ENCODE data around the gene DGKZ. TPM values are rescaled to one million over a fixed set of nuclear protein-coding genes. Genes with fewer than 3 reads are reported as not detected.
"Not testable (repeated sequence)": the region's sequence is repeated elsewhere in the genome, so short reads cannot be mapped to it uniquely, and the experiment has no call there.

The DGKZ gene
- total and polyA plus RNA-seq, 3 experiments from 2014 or later = 85.8 to 87.4 (median 87.2) TPM

- H3K27ac Mint-ChIP-seq = peak overlapping the region in 1 of 8 donors; percentile 64
- Histone ChIP-seq H3K36me3 (ENCODE audit: insufficient read depth, low read length) (peaks cover 31% of the 10 kb centered on the region), H3K4me3 (ENCODE audit: low read length) (no peak overlapping the region)
Observed at GRCh38 chr11:46377290-46377689, 30.0 kb downstream of the DGKZ start.

GRCh38 chr11:46377831-46378230, 30.6 kb downstream of the DGKZ start:
- H3K27me3 Mint-ChIP-seq = peaks cover 1 to 5% of the 10 kb centered on the region in 2 donors
- POLR2A ChIA-PET = no interaction called here
- no peak overlapping the region for H3K27ac ChIP-seq (ENCODE audit: low read depth, low read length)
- H3K4me1 ChIP-seq (ENCODE audit: insufficient read depth, low read length) = peaks cover 10% of the 10 kb centered on the region
- CTCF ChIA-PET = interaction anchor here (0.9 to 2.6 kb wide), 6 partner anchors 9 to 31 kb away, joined by 3 to 12 read pairs (median 4); partner anchors contain the start of gene DGKZ
- H3K9me3 ChIP-seq (ENCODE audit: low read length) = no peaks in the 10 kb centered on the region
- H3K4me3 ChIP-seq (ENCODE audit: low read length) = no peak overlapping the region
- DNase-seq = no peak
- H3K36me3 Mint-ChIP-seq = peaks cover 0 to 53% (median 5%) of the 10 kb centered on the region in 3 donors
- H3K36me3 ChIP-seq (ENCODE audit: insufficient read depth, low read length) = peaks cover 28% of the 10 kb centered on the region
- no peaks in the 10 kb centered on the region for H3K9me3 Mint-ChIP-seq
- H3K27ac Mint-ChIP-seq = peak overlapping the region in 1 of 8 donors; percentile 50
- peaks cover 4 to 21% (median 5%) of the 10 kb centered on the region in 3 donors for H3K4me1 Mint-ChIP-seq
- no peak overlapping the region for H3K4me3 Mint-ChIP-seq
- peaks cover 8% of the 10 kb centered on the region for H3K27me3 ChIP-seq (ENCODE audit: insufficient read depth, low read length, poor library complexity, severe bottlenecking)

More at GRCh38 chr11:46377290-46377689, 30.0 kb downstream of the DGKZ start:
- no peak overlapping the region for H3K4me3 Mint-ChIP-seq
- Histone ChIP-seq H3K4me1 (ENCODE audit: insufficient read depth, low read length) (peaks cover 5% of the 10 kb centered on the region), H3K27ac (ENCODE audit: low read depth, low read length) (no peak overlapping the region), H3K27me3 (ENCODE audit: insufficient read depth, low read length, poor library complexity, severe bottlenecking) (peaks cover 3% of the 10 kb centered on the region), H3K9me3 (ENCODE audit: low read length) (no peaks in the 10 kb centered on the region)
- no peak for DNase-seq
- ChIA-PET POLR2A (no interaction called here), CTCF (interaction anchor here (0.9 to 2.6 kb wide), 5 partner anchors 9 to 25 kb away, joined by 3 to 12 read pairs (median 4); no protein-coding TSS in a partner anchor)
- peaks cover 0 to 58% (median 5%) of the 10 kb centered on the region in 3 donors for H3K36me3 Mint-ChIP-seq
- no peaks in the 10 kb centered on the region for H3K9me3 Mint-ChIP-seq
- H3K4me1 Mint-ChIP-seq = peaks cover 4 to 16% (median 5%) of the 10 kb centered on the region in 3 donors
- H3K27me3 Mint-ChIP-seq = peaks cover 1 to 4% of the 10 kb centered on the region in 2 donors

- ChIA-PET POLR2A (no interaction called here), CTCF (interaction anchor here (0.9 to 2.6 kb wide), 6 partner anchors 10 to 31 kb away, joined by 3 to 12 read pairs (median 4); partner anchors contain the start of gene DGKZ)
- peak overlapping the region in 2 of 7 donors; percentile 44 to 67 for H3K4me3 Mint-ChIP-seq
- Histone ChIP-seq H3K36me3 (ENCODE audit: insufficient read depth, low read length) (peaks cover 28% of the 10 kb centered on the region), H3K27ac (ENCODE audit: low read depth, low read length) (no peak overlapping the region), H3K4me3 (ENCODE audit: low read length) (no peak overlapping the region), H3K9me3 (ENCODE audit: low read length) (no peaks in the 10 kb centered on the region), H3K4me1 (ENCODE audit: insufficient read depth, low read length) (peaks cover 12% of the 10 kb centered on the region), H3K27me3 (ENCODE audit: insufficient read depth, low read length, poor library complexity, severe bottlenecking) (peaks cover 11% of the 10 kb centered on the region)
- H3K9me3 Mint-ChIP-seq = no peaks in the 10 kb centered on the region
- peaks cover 3 to 9% of the 10 kb centered on the region in 2 donors for H3K27me3 Mint-ChIP-seq
- peaks cover 0 to 50% (median 5%) of the 10 kb centered on the region in 3 donors for H3K36me3 Mint-ChIP-seq
- DNase-seq = no peak
- H3K4me1 Mint-ChIP-seq = peaks cover 4 to 21% (median 5%) of the 10 kb centered on the region in 3 donors
- peak overlapping the region in 3 of 8 donors; percentile 43 to 93 (median 50) for H3K27ac Mint-ChIP-seq
Observed at GRCh38 chr11:46378296-46378695, 31.0 kb downstream of the DGKZ start.

- no peak for DNase-seq
- H3K27me3 Mint-ChIP-seq = peaks cover 9 to 15% of the 10 kb centered on the region in 2 donors
- ChIA-PET CTCF (interaction anchor here (1.4 to 2.6 kb wide), 5 partner anchors 11 to 32 kb away, joined by 3 to 12 read pairs (median 5); partner anchors contain the start of gene DGKZ), POLR2A (interaction anchor here (1.0 kb wide), 1 partner anchor 10 kb away, joined by 4 read pairs; no protein-coding TSS in a partner anchor)
- Histone ChIP-seq H3K4me1 (ENCODE audit: insufficient read depth, low read length) (peaks cover 12% of the 10 kb centered on the region), H3K27me3 (ENCODE audit: insufficient read depth, low read length, poor library complexity, severe bottlenecking) (peaks cover 12% of the 10 kb centered on the region), H3K27ac (ENCODE audit: low read depth, low read length) (no peak overlapping the region), H3K36me3 (ENCODE audit: insufficient read depth, low read length) (peaks cover 24% of the 10 kb centered on the region), H3K9me3 (ENCODE audit: low read length) (no peaks in the 10 kb centered on the region), H3K4me3 (ENCODE audit: low read length) (no peak overlapping the region)
- no peaks in the 10 kb centered on the region for H3K9me3 Mint-ChIP-seq
- H3K27ac Mint-ChIP-seq = peak overlapping the region in 7 of 8 donors; percentile 43 to 95 (median 68)
- peaks cover 0 to 46% (median 5%) of the 10 kb centered on the region in 3 donors for H3K36me3 Mint-ChIP-seq
- peak overlapping the region in 6 of 7 donors; percentile 20 to 76 (median 54) for H3K4me3 Mint-ChIP-seq
- peaks cover 5 to 24% (median 6%) of the 10 kb centered on the region in 3 donors for H3K4me1 Mint-ChIP-seq
Observed at GRCh38 chr11:46378811-46379481, 31.7 kb downstream of the DGKZ start.

- Mint-ChIP-seq H3K27me3 (peaks cover 11 to 18% of the 10 kb centered on the region in 2 donors), H3K27ac (peak overlapping the region in 7 of 8 donors; percentile 43 to 95 (median 68)), H3K36me3 (peaks cover 0 to 38% (median 5%) of the 10 kb centered on the region in 3 donors), H3K4me3 (peak overlapping the region; percentile 20 to 90 (median 67)), H3K4me1 (peaks cover 5 to 24% (median 6%) of the 10 kb centered on the region in 3 donors)
- POLR2A ChIA-PET = interaction anchor here (1.0 kb wide), 3 partner anchors 11 to 27 kb away, joined by 3 to 5 read pairs (median 4); no protein-coding TSS in a partner anchor
- H3K9me3 ChIP-seq (ENCODE audit: low read length); DNase-seq; H3K9me3 Mint-ChIP-seq; H3K4me3 ChIP-seq (ENCODE audit: low read length); H3K27ac ChIP-seq (ENCODE audit: low read depth, low read length): not testable (repeated sequence)
- Histone ChIP-seq H3K4me1 (ENCODE audit: insufficient read depth, low read length) (peaks cover 12% of the 10 kb centered on the region), H3K36me3 (ENCODE audit: insufficient read depth, low read length) (peaks cover 17% of the 10 kb centered on the region), H3K27me3 (ENCODE audit: insufficient read depth, low read length, poor library complexity, severe bottlenecking) (peaks cover 16% of the 10 kb centered on the region)
- CTCF ChIA-PET = interaction anchor here (1.7 kb wide), 1 partner anchor 10 kb away, joined by 6 read pairs; no protein-coding TSS in a partner anchor
Observed at GRCh38 chr11:46379482-46380293, 32.4 kb downstream of the DGKZ start.

GRCh38 chr11:46380340-46381047, 33.2 kb downstream of the DGKZ start:
- peak overlapping the region; percentile 43 for H3K27ac ChIP-seq (ENCODE audit: low read depth, low read length)
- Mint-ChIP-seq H3K4me1 (peaks cover 5 to 24% (median 6%) of the 10 kb centered on the region in 3 donors), H3K4me3 (peak overlapping the region; percentile 61 to 90 (median 75)), H3K36me3 (peaks cover 0 to 30% (median 5%) of the 10 kb centered on the region in 3 donors), H3K9me3 (no peaks in the 10 kb centered on the region), H3K27ac (peak overlapping the region in 7 of 8 donors; percentile 9 to 75 (median 49)), H3K27me3 (peaks cover 18 to 25% of the 10 kb centered on the region in 2 donors)
- H3K27me3 ChIP-seq (ENCODE audit: insufficient read depth, low read length, poor library complexity, severe bottlenecking) = peaks cover 16% of the 10 kb centered on the region
- H3K9me3 ChIP-seq (ENCODE audit: low read length) = no peaks in the 10 kb centered on the region
- DNase-seq = peak; percentile 24 to 74 (median 46)
- peaks cover 12% of the 10 kb centered on the region for H3K4me1 ChIP-seq (ENCODE audit: insufficient read depth, low read length)
- ChIA-PET POLR2A (interaction anchor here (1.0 to 1.3 kb wide), 3 partner anchors 23 to 31 kb away, joined by 3 to 5 read pairs (median 5); no protein-coding TSS in a partner anchor), CTCF (interaction anchor here (1.3 to 1.7 kb wide), 2 partner anchors 9 to 28 kb away, joined by 4 to 6 read pairs; no protein-coding TSS in a partner anchor)
- peak overlapping the region; percentile 59 for H3K4me3 ChIP-seq (ENCODE audit: low read length)
- H3K36me3 ChIP-seq (ENCODE audit: insufficient read depth, low read length) = peaks cover 9% of the 10 kb centered on the region
